ENCODE data around the gene FSTL3.
"Not testable (repeated sequence)": the region's sequence is repeated elsewhere in the genome, so short reads cannot be mapped to it uniquely, and the experiment has no call there.

Gene FSTL3

DNA sequence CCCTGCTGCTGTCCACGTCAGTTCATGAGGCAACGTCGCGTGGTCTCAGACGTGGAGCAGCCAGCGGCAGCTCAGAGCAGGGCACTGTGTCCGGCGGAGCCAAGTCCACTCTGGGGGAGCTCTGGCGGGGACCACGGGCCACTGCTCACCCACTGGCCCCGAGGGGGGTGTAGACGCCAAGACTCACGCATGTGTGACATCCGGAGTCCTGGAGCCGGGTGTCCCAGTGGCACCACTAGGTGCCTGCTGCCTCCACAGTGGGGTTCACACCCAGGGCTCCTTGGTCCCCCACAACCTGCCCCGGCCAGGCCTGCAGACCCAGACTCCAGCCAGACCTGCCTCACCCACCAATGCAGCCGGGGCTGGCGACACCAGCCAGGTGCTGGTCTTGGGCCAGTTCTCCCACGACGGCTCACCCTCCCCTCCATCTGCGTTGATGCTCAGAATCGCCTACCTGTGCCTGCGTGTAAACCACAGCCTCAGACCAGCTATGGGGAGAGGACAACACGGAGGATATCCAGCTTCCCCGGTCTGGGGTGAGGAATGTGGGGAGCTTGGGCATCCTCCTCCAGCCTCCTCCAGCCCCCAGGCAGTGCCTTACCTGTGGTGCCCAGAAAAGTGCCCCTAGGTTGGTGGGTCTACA, 6.6 kb downstream of the FSTL3 start:
- DNase-seq = no peak

DNA sequence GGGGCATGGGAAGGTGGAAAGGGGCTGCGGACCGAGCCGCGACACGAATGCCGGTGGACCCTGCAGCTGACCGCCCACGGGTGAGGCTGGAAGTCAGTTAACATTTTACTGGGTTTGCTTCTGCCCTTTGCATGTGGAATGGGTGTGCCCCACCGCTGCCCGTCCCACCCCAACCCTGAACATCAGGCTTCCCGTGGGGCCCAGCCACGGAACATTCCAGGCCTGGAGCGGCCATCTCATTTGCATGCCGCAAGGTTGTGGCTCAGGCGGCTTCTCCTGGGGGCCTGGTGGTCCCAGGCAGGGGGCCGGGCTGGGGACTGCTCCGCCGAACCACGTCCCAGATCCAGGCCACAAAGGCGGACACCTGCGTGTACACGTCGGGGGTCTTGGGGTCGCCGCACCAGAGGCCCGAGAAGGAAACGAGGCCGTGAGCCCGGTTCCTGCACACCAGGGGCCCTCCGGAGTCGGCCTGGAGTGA, 9.3 kb downstream of the FSTL3 start:
- no peak for DNase-seq

DNA sequence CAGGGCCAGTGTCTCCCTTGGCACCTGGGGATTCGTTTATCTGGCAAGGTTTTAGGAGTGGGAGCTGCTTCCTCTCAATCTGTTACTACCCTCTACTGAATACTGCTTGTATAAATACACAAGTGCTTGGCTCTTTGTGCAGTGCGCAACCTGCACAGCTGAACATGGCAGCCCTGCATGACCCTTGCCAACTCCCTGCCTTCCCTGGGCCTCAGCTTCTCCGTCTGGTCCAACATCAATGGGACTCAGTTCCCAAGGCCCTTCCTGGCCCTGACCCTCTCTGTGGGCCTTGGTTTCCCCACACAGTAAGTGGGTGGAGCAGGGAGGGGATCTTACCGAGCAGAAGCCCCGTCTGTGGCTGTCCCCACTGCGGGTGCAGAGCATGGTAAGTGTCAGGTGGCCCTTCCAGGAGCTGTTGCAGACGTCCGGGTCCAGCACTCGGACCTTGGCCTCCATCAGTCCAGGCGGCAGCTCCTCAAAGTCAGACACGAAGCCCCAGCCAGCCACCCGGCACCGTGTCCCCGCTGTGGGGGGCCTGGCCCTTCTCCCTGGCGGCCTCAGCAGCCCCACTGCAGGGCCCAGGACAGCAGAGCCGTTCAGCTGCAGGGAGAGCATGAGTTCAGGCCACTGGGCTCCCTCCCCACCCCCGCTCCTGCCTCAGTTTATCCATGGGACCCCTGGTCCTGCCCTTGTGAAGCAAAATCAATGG, 10.6 kb downstream of the FSTL3 start:
- no peak for DNase-seq

GRCh38 chr19:687569-688166, 11.5 kb downstream of the FSTL3 start:
- DNase-seq = no peak

DNA sequence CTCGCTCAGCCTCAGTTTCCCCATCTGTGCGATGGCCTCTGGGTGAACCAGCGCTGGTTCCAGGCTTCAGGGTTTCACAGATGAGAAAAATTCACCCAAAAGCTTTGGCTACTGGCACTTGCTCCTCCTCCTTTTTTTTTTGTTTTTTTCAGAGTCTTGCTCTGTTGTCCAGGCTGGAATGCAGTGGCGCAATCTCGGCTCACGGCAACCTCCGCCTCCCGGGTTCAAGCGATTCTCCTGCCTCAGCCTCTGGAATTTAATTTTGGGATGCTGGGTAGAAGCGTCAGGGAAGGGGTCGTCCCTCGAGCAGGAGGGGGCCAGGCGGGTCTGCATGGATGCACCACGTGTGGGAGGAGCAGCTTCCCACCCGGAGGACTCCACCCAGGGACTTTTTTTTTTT, 12.0 kb downstream of the FSTL3 start:
- DNase-seq = no peak

DNA sequence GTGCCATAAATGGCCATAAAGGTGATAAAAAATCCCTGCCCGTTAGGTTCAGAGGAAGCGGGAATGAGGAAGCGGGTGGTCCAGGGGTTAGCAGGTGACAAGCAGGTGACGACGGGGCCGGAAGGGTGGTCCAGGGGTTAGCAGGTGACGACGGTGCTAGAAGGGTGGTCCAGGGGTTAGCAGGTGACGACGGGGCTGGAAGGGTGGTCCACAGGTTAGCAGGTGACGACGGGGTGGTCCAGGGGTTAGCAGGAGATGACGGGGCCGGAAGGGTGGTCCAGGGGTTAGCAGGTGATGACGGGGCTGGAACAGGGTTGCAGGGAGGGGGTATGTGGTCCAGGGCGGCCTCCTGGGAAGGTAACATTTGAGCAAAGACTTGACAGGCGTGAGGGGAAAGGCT, 12.8 kb downstream of the FSTL3 start:
- no peak for DNase-seq

DNA sequence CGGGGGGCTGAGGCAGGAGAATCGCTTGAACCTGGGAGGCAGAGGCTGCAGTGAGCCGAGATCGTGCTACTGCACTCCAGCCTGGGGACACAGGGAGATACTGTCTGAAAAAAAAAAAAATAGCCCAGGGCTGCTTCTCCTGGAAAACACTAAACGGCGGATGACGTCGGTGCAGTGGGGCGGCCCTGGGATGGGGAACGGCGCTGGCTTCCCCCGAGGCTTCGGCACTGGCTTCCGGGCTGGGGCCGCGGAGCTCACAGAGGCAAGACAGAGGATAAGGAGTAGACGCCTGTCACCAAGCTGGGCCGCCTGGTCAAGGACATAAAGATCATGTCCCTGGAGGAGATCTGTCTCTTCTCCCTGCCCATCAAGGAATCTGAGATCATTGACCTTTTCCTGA, 14.0 kb downstream of the FSTL3 start:
- no peak for DNase-seq

DNA sequence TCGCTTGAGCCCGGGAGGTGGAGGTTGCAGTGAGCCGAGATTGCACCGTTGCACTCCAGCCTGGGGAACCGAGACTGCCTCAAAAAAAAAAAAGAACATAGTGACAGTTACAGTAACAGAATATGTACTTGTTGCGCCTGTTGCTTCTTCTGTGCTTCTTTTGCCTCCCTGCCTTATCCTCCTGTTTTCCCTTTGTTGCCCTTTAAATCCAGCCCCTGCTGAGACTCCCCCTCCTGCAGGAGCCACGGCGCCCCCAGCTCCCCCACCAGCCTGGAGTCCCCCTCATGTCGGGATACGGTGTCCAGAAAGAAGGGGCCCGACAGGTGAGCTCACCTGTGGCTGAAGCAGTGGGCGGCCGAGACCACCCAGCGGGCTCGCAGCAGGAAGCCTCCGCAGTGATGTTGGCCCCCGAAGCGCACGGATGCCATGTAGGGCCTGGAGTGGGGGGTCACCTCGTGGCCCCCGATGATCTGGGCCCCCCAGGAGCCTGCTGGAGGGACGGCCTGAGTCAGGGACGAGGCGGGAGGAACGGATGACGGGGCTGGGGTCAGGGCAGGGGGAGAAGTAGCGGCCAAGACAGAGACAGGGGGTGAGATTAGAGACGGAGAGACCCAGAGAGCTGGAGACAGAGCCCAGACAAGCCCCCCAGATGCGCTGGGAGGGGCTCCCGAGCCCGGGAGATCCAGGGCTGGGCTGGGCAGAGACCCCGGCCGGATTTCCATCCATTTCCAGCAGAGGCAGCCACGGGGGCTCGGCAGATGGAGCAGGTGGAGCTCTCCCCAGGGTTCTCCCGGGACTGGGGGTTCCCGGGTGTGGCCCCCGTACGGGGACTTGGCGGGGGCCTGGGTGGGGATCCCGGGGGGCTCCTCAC, 18.5 kb downstream of the FSTL3 start:
- DNase-seq = no peak

GRCh38 chr19:695352-695949, 19.3 kb downstream of the FSTL3 start, which contains the start of gene PRSS57:
PRSS57 (minus strand) TSS chr19:695452; CDS start chr19:695430, 22 bp downstream.
- DNase-seq = no peak

- DNase-seq = not testable (repeated sequence)
These were observed 22.3 kb downstream of the FSTL3 start for GRCh38 chr19:698529-698928.

DNA sequence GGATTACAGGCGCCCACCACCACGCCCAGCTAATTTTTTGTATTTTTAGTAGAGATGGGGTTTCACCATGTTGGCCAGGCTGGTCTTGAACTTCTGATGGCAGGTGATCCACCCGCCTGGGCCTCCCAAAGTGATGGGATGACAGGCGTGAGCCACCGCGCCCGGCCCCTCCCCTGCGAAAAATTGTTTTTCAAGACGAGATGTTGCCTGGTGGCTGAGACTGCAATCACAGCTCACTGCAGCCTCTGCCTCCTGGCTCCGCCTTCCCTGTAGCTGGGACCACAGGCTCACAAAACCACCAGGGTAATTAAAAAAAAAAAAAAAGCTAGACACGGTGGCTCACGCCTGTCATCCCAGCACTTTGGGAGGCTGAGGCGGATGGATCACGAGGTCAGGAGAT, 23.7 kb downstream of the FSTL3 start:
- DNase-seq = peak in 1 of 2 donors; percentile 32

DNA sequence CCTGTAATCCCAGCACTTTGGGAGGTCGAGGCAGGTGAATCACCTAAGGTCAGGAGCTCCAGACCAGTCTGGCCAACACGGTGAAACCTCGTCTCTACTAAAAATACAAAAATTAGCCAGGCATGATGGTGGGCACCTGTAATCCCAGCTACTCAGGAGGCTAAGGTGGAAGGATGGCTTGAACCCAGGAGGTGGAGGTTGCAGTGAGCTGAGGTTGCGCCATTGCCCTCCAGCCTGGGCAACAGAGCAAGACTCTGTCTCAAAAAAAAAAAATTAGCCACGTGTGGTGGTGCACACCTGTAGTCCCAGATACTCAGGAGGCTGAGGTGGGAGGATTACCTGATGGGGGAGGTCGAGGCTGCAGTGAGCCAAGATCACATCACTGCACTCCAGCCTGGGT, 26.7 kb downstream of the FSTL3 start:
- DNase-seq = not testable (repeated sequence)

DNA sequence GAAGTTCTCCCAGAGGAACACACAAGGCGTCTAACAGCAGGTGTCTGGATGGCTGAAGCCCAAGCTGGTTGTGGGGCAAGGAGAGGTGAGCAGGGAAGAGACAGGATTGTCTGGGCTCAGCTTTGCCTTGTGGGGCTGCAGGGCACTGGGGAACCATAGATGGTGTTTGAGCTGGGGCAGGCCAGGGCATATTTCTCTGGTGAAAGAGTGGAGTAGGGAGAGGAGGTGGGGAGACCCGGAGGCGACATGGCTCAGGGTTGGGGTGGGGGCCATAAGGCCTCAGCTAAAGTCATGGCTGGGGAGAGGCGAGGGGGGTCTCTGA, 27.1 kb downstream of the FSTL3 start:
- DNase-seq = no peak

GRCh38 chr19:703651-704446, 27.7 kb downstream of the FSTL3 start:
- DNase-seq = peak; percentile 65 to 78

DNA sequence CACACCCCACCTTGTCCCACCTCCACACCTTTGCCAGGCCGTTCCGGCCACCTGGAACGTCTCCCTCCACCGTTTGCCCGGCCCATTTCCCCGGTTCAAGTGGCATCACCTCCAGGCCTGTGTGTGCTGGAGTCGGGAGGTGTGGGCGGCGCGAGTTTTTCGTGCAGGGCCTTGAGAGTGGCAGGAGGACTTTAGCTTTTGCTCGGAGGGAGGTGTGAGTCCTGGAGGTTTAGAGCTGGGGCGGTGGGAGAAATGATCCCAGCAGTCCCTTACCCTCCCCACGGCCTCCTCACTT, 28.2 kb downstream of the FSTL3 start:
- no peak for DNase-seq

GRCh38 chr19:708154-709143, 32.3 kb downstream of the FSTL3 start, which contains the start of gene PALM:
PALM (plus strand) TSS chr19:708935; CDS start chr19:709147, 212 bp downstream.
- no peak for DNase-seq

GRCh38 chr19:709196-709964, 33.2 kb downstream of the FSTL3 start:
- no peak for DNase-seq

- no peak for DNase-seq
These were observed 33.9 kb downstream of the FSTL3 start for GRCh38 chr19:709965-710571.

DNA sequence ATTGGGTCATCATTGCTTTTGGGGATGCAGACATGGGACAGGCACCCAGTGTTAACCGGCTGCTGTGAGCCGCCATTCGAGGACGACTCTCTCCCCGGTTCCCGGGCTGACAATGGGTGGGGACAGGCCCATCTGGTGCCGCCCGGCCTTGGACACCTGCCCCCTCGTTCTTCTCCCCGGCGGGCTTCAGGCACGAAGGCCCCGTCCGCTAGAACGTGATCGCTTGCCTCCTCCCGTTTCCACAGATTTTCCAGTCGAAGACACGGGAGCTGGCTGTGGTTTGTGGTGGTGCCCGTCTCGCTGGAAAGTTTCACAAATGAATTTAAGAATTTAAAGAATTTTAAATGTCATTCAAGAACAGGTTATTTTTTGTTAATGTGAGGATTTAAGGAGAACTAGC, 34.6 kb downstream of the FSTL3 start:
- no peak for DNase-seq

DNA sequence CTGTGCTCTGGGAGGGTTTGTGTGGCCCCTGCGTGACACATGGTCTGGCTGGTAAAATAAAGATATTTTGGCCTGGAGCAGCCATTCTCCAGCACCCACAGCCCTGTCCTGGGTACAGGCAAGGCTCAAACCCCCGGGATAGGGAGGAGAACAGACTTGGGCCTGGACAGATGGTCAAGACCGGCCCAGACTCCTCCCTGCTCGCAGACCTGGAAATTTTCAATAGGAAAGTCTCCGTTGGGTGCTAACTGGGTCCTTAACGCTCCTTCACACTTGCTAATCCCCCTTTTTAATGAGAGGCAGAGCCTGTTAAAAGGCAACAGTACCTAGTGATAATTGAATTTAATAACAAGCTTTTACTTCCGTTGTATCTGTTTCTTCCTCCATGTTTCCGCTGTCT, 35.1 kb downstream of the FSTL3 start:
- DNase-seq = no peak

Data from CD4-positive, alpha-beta T cell treated with Interleukin-1 beta for 1 hour (primary cell).